ENCODE measurements around the gene ROS1.

GRCh38 chr6:117467876-117468275, 42.1 kb upstream of the ROS1 start:
- TF ChIP-seq CTCF (IDR thresholded peaks at IDR 0.05) (no peak), POLR2A (IDR thresholded peaks at IDR 0.05; ENCODE audit: low read depth) (no peak)
